HCT116 (cell line): ENCODE data around the gene HTRA2. TPM values are rescaled to one million over a fixed set of nuclear protein-coding genes. Genes with fewer than 3 reads are reported as not detected.

Experiments
- ATAC-seq: fragments of 200-7000 bp; cut with Tn5 transposase; 2 replicates; pipeline ENCODE4 v1.9.1; 2020; ENCODE audit warnings: mild to moderate bottlenecking, moderate library complexity
- BruUV-seq: library from RNA; stranded (reverse); fragments of 400-500 nt; replicated peaks from 2 replicates; lab custom pipeline; 2021; lab: Mats Ljungman, UMichigan
- CTCF ChIA-PET: fragments of 300-600 bp; sonication (Branson Sonifier 250); formaldehyde crosslinking; loops from one replicate; lab custom pipeline; 2021; ENCODE audit warnings: antibody characterized with exemption; lab: Charles Lee
- POLR2A ChIA-PET: fragments of 300-600, 350-600 bp; sonication (Branson Sonifier 250); formaldehyde crosslinking; loops from one replicate; lab custom pipeline; 2021; ENCODE audit warnings: antibody characterized with exemption; lab: Charles Lee
- RAD21 ChIA-PET, 2 experiments: fragments of 300-600 bp; sonication (Branson Sonifier 250); formaldehyde crosslinking; loops; one replicate each; lab custom pipeline; 2023; ENCODE audit warnings: low total read pairs in 2 of 2; ENCODE audit not compliant: uncharacterized antibody in 2 of 2, unreplicated experiment in 2 of 2, low non-redundant PET in 1 of 2; lab: Charles Lee
- DNase-seq: peaks from one replicate; pipeline ENCODE4 v3.0.0-alpha.2; 2010; ENCODE audit warnings: low read depth, low spot score
- H2AFZ ChIP-seq: fragments of 200-600 bp; shearing (Covaris generic), sonication (generic); 2 replicates; pipeline ENCODE4 v1.6.1; 2017; ENCODE audit warnings: low read depth, mixed run types, mixed read lengths, antibody characterized with exemption, low read length; ENCODE audit not compliant: poor library complexity, severe bottlenecking
- H3K27ac ChIP-seq: 2 replicates; pipeline ENCODE4 v1.5.1; 2012; ENCODE audit warnings: low read depth, low read length
- H3K27me3 ChIP-seq: fragments of 200-600 bp; sonication (generic); 2 replicates; pipeline ENCODE4 v1.6.1; 2016; ENCODE audit warnings: mixed run types, low read length, mixed read lengths; ENCODE audit not compliant: insufficient read depth
- H3K36me3 ChIP-seq, 2 experiments: fragments of 200-500 bp in 1 of 2; fragments of 200-600 bp in 1 of 2; sonication (Bioruptor generic) in 1 of 2; sonication (generic) in 1 of 2; 2 replicates each; pipeline versions ENCODE4 v1.5.1 to v1.6.1; 2014 to 2016; ENCODE audit warnings: low read length in 2 of 2, inconsistent platforms in 1 of 2, mixed read lengths in 1 of 2, mixed run types in 1 of 2; ENCODE audit not compliant: insufficient read depth in 2 of 2, control insufficient read depth in 1 of 2
- H3K4me1 ChIP-seq, 2 experiments: fragments of 200-600 bp in 1 of 2; sonication (generic) in 1 of 2; 2 replicates each; pipeline versions ENCODE4 v1.5.1 to v1.6.1; 2012 to 2017; ENCODE audit warnings: low read length in 2 of 2, inconsistent platforms in 1 of 2, mild to moderate bottlenecking in 1 of 2, mixed read lengths in 1 of 2, mixed run types in 1 of 2, moderate library complexity in 1 of 2; ENCODE audit not compliant: insufficient read depth in 2 of 2, control insufficient read depth in 1 of 2
- H3K4me2 ChIP-seq: fragments of 200-600 bp; sonication (generic); 2 replicates; pipeline ENCODE4 v1.6.1; 2017; ENCODE audit warnings: mixed run types, low read length, mixed read lengths
- H3K4me3 ChIP-seq, 2 experiments: fragments of 200-600 bp in 1 of 2; sonication (generic) in 1 of 2; replicated peaks in 1 of 2; 2 replicates each; pipeline ENCODE4 v1.5.1; 2011 to 2016; ENCODE audit warnings: low read length in 2 of 2, control low read depth in 1 of 2, low read depth in 1 of 2, mild to moderate bottlenecking in 1 of 2, mixed read lengths in 1 of 2, mixed run types in 1 of 2
- H3K79me2 ChIP-seq: fragments of 200-600 bp; sonication (generic); 2 replicates; pipeline ENCODE4 v1.6.1; 2017; ENCODE audit warnings: mild to moderate bottlenecking, mixed run types, low read length, moderate library complexity, mixed read lengths; ENCODE audit not compliant: insufficient read depth
- H3K9ac ChIP-seq: fragments of 200-600 bp; sonication (generic); 2 replicates; pipeline ENCODE4 v1.6.1; 2016; ENCODE audit warnings: low read length, mixed read lengths
- H3K9me2 ChIP-seq: fragments of 200-600 bp; sonication (generic), shearing (Covaris generic); 2 replicates; pipeline ENCODE4 v1.6.1; 2017; ENCODE audit warnings: mixed run types, mild to moderate bottlenecking, moderate library complexity; ENCODE audit not compliant: insufficient read depth
- H3K9me3 ChIP-seq, 2 experiments: fragments of 200-500 bp in 1 of 2; fragments of 200-600 bp in 1 of 2; sonication (Bioruptor generic) in 1 of 2; sonication (generic) in 1 of 2; 2 replicates each; pipeline ENCODE4 v1.6.1; 2014 to 2017; ENCODE audit warnings: low read length in 2 of 2, mixed read lengths in 2 of 2, inconsistent platforms in 1 of 2, low read depth in 1 of 2, mild to moderate bottlenecking in 1 of 2, mixed run types in 1 of 2, moderate library complexity in 1 of 2; ENCODE audit not compliant: control insufficient read depth in 1 of 2, insufficient read depth in 1 of 2
- H4K20me1 ChIP-seq: fragments of 200-600 bp; sonication (generic), shearing (Covaris generic); 2 replicates; pipeline ENCODE4 v1.6.1; 2017; ENCODE audit warnings: mixed run types, mild to moderate bottlenecking, moderate library complexity; ENCODE audit not compliant: insufficient read depth
- ATF3 ChIP-seq: IDR thresholded peaks from 2 replicates; pipeline ENCODE4 v1.6.1; 2012
- CBX3 ChIP-seq: IDR thresholded peaks from 2 replicates; pipeline ENCODE4 v1.6.1; 2012; ENCODE audit warnings: low read depth
- CEBPB ChIP-seq: IDR thresholded peaks from 2 replicates; pipeline ENCODE4 v1.6.1; 2012; ENCODE audit warnings: low read depth
- CTCF ChIP-seq, 3 experiments: fragments of 200-600 bp in 1 of 3; sonication (generic) in 1 of 3; IDR thresholded peaks in 2 of 3; conservative IDR thresholded peaks in 1 of 3; 2 replicates each; pipeline ENCODE4 v1.5.1; 2012 to 2017; ENCODE audit warnings: low read depth in 2 of 3, low read length in 2 of 3, antibody characterized with exemption in 1 of 3, borderline replicate concordance in 1 of 3, control low read depth in 1 of 3, mild to moderate bottlenecking in 1 of 3, mixed read lengths in 1 of 3, mixed run types in 1 of 3, moderate library complexity in 1 of 3; ENCODE audit not compliant: insufficient read depth in 1 of 3
- EGR1 ChIP-seq: IDR thresholded peaks from 2 replicates; pipeline ENCODE4 v1.6.1; 2012; ENCODE audit warnings: low read depth
- JUND ChIP-seq: IDR thresholded peaks from 2 replicates; pipeline ENCODE4 v1.6.1; 2012
- MAX ChIP-seq: IDR thresholded peaks from 2 replicates; pipeline ENCODE4 v1.6.1; 2012
- RAD21 ChIP-seq: IDR thresholded peaks from 2 replicates; pipeline ENCODE4 v1.6.1; 2012; ENCODE audit warnings: low read depth, mild to moderate bottlenecking
- REST ChIP-seq: IDR thresholded peaks from 2 replicates; pipeline ENCODE4 v1.6.1; 2012; ENCODE audit warnings: low read depth
- SP1 ChIP-seq: IDR thresholded peaks from 2 replicates; pipeline ENCODE4 v1.6.1; 2012; ENCODE audit warnings: low read depth
- SRF ChIP-seq: IDR thresholded peaks from 2 replicates; pipeline ENCODE4 v1.6.1; 2012; ENCODE audit warnings: low read depth
- TCF7L2 ChIP-seq: IDR thresholded peaks from 2 replicates; pipeline ENCODE4 v1.7.0; 2011; ENCODE audit warnings: borderline replicate concordance, inconsistent platforms; ENCODE audit not compliant: insufficient read depth, insufficient read length; ENCODE audit errors: extremely low read depth
- ZFX ChIP-seq: fragments of 450-650 bp; IDR thresholded peaks from 2 replicates; pipeline ENCODE4 v1.6.1; 2017
- ZNF274 ChIP-seq: fragments of 200-500 bp; sonication (Bioruptor generic); IDR thresholded peaks from 2 replicates; pipeline ENCODE4 v1.6.1; 2014; ENCODE audit warnings: mild to moderate bottlenecking, low read depth, low read length, inconsistent platforms
- intact Hi-C: fragments of 100-400 bp; cut with micrococcal nuclease; formaldehyde crosslinking; loops from 2 replicates; pipeline ENCODE4 v1.10.0; 2022
- total RNA-seq: library from RNA; stranded (reverse); gene quantifications from one replicate; pipeline ENCODE4 v1.2.1, GENCODE V29; 2021; ENCODE audit not compliant: unreplicated experiment

HTRA2 gene
- total RNA-seq, 1 experiment from 2014 or later: 36.2 TPM

- CTCF ChIA-PET: no interaction called here
- no peak for DNase-seq
- H3K9me2 ChIP-seq: no peaks in the 10 kb centered on the region
These were observed 40.0 kb downstream of the HTRA2 start for GRCh38 chr2:74569686-74570085.

GRCh38 chr2:74571058-74571457, 41.3 kb downstream of the HTRA2 start:
- POLR2A ChIA-PET: no interaction called here
- no TSS peak for BruUV-seq

More at GRCh38 chr2:74569686-74570085, 40.0 kb downstream of the HTRA2 start:
- Histone ChIP-seq H2AFZ (no peak overlapping the region), H3K4me3 (no peak overlapping the region), H3K4me2 (no peak overlapping the region), H3K9ac (no peak overlapping the region), H3K27me3 (no peaks in the 10 kb centered on the region), H3K36me3 (no peaks in the 10 kb centered on the region; a peak in 1 of 4 replicates), H3K4me1 (peaks cover 0 to 3% of the 10 kb centered on the region in 2 experiments; a peak in 1 of 4 replicates), H3K79me2 (no peaks in the 10 kb centered on the region), H3K27ac (no peak overlapping the region), H3K9me3 (no peaks in the 10 kb centered on the region), H4K20me1 (no peaks in the 10 kb centered on the region)
- POLR2A ChIA-PET: no interaction called here
- intact Hi-C loops: no loop called here
- no peak for TF ChIP-seq MAX
- no peak for TF ChIP-seq EGR1
- no peak for TF ChIP-seq ZNF274
- no peak for TF ChIP-seq CBX3
- TF ChIP-seq TCF7L2: no peak
- no peak for TF ChIP-seq ATF3
- no peak for TF ChIP-seq ZFX
- no peak for TF ChIP-seq CEBPB
- TF ChIP-seq JUND: no peak
- ATAC-seq: no peak
- RAD21 ChIA-PET: no interaction called here
- BruUV-seq: no TSS peak

More at GRCh38 chr2:74571058-74571457, 41.3 kb downstream of the HTRA2 start:
- Histone ChIP-seq H3K4me2 (no peak overlapping the region), H3K79me2 (no peaks in the 10 kb centered on the region), H4K20me1 (no peaks in the 10 kb centered on the region), H3K27ac (no peak overlapping the region), H2AFZ (no peak overlapping the region), H3K4me1 (peaks cover 0 to 3% of the 10 kb centered on the region in 2 experiments; a peak in 1 of 4 replicates), H3K4me3 (no peak overlapping the region), H3K36me3 (peaks cover 0 to 2% of the 10 kb centered on the region in 2 experiments; a peak in 1 of 4 replicates), H3K9ac (no peak overlapping the region), H3K9me2 (no peaks in the 10 kb centered on the region), H3K9me3 (no peaks in the 10 kb centered on the region), H3K27me3 (no peaks in the 10 kb centered on the region)
- CTCF ChIA-PET: no interaction called here
- no peak for TF ChIP-seq TCF7L2
- no peak for TF ChIP-seq REST
- no peak for TF ChIP-seq SRF
- TF ChIP-seq CBX3: no peak
- no peak for TF ChIP-seq SP1
- TF ChIP-seq RAD21: no peak
- no peak for TF ChIP-seq ZFX
- no peak for TF ChIP-seq CTCF (IDR thresholded peaks at IDR 0.05 in 2 of 3, conservative IDR thresholded peaks at IDR 0.05 in 1 of 3; ENCODE audit: borderline replicate concordance in 1 of 3, insufficient read depth in 1 of 3, low read depth in 2 of 3, low read length in 2 of 3)
- no peak for TF ChIP-seq ATF3
- no peak for ATAC-seq
- intact Hi-C loops: no loop called here
- no peak for DNase-seq
- RAD21 ChIA-PET: interaction anchor here in 1 of 2 experiments (1.0 kb wide), 1 partner anchor 75 kb away, joined by 3 read pairs; no protein-coding TSS in a partner anchor
